SJCRH30 (cell line): ENCODE data around the gene KRT40. TPM values are rescaled to one million over a fixed set of nuclear protein-coding genes. Genes with fewer than 3 reads are reported as not detected.
"Not testable (repeated sequence)": the region's sequence is repeated elsewhere in the genome, so short reads cannot be mapped to it uniquely, and the experiment has no call there.

Source experiments
- DNase-seq, 2 experiments: peaks; one replicate each; pipeline ENCODE4 v3.0.0-alpha.2; 2015 to 2020
- H3K27ac ChIP-seq: fragments of 250-450 bp; sonication (Bioruptor Pico); 2 replicates; pipeline ENCODE4 v1.5.1; 2020; ENCODE audit warnings: mild to moderate bottlenecking, moderate library complexity
- H3K27me3 ChIP-seq: fragments of 250-450 bp; sonication (Bioruptor Pico); 2 replicates; pipeline ENCODE4 v1.5.1; 2020; ENCODE audit warnings: mild to moderate bottlenecking, moderate library complexity
- H3K36me3 ChIP-seq: fragments of 250-450 bp; sonication (Bioruptor Pico); 2 replicates; pipeline ENCODE4 v1.5.1; 2020; ENCODE audit warnings: mild to moderate bottlenecking, moderate library complexity
- H3K4me1 ChIP-seq: fragments of 250-450 bp; sonication (Bioruptor Pico); 2 replicates; pipeline ENCODE4 v1.5.1; 2020; ENCODE audit warnings: mild to moderate bottlenecking, moderate library complexity
- H3K4me3 ChIP-seq: fragments of 250-450 bp; sonication (Bioruptor Pico); 2 replicates; pipeline ENCODE4 v1.5.1; 2020; ENCODE audit warnings: mild to moderate bottlenecking, moderate library complexity
- H3K9me3 ChIP-seq: fragments of 250-450 bp; sonication (Bioruptor Pico); replicated peaks from 2 replicates; pipeline ENCODE4 v1.5.1; 2020; ENCODE audit warnings: mild to moderate bottlenecking, moderate library complexity
- total RNA-seq: library from RNA; depleted of rRNA; stranded (reverse); fragments of >200 nt; shearing (Covaris generic); gene quantifications from 2 replicates; pipeline ENCODE4 v1.2.3, GENCODE V29; 2014

KRT40 gene
- total RNA-seq, 1 experiment from 2014 or later: not detected

- no peak overlapping the region for H3K4me3 ChIP-seq
- DNase-seq: no peak
- H3K9me3 ChIP-seq: no peaks in the 10 kb centered on the region
- H3K27ac ChIP-seq: no peak overlapping the region
- no peaks in the 10 kb centered on the region for H3K27me3 ChIP-seq
- peaks cover 17% of the 10 kb centered on the region for H3K4me1 ChIP-seq
- no peaks in the 10 kb centered on the region for H3K36me3 ChIP-seq
Observed at GRCh38 chr17:41009301-41009760, 25.2 kb upstream of the KRT40 start.

DNA sequence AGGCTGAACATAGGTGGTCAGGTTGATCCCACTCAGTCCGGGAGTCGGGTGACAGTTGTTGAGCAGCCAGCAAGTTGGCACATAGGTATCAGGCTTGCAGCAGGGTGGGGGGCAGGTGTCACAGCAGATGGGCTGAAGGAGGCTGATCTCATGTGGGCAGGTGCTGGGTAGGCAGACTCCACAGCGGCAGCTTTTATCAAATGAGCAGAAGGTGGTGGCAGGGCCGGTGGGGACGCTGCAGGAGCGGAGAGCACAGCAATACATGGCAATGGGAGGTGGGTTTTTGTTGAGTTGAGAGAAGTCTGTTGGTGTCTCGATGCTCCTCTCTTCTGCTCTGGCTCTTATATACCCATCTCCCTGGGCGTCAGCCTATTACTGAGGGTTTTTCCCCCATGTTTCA lies 24.7 kb upstream of the KRT40 start, which contains the start of gene KRTAP3-1:
Gene KRTAP3-1, minus strand, starts transcription at position 318 of the 400 bp plus-strand sequence. Its CDS starts 54 bp downstream, at position 264.
- DNase-seq: no peak

DNA sequence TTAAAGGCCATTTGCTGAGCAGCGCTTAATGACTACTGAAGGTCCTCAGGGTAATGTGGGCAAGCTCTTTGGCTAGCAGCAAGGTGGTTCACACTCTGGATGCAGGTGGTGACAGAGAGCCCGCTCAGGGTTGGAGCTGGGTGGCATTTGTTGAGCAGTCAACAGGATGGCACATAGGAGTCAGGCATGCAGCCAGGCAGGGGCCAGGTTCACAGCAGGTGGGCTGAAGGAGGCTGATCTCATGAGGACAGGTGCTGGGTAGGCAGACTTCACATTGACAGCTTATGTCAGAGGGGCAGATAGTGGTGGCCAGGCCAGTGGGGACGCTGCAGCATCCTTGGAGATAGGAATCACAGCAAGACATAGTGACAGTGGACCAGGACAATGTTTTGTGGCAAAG lies 20.3 kb upstream of the KRT40 start:
- Histone ChIP-seq H3K4me3 (no peak overlapping the region), H3K27ac (no peak overlapping the region), H3K4me1 (no peaks in the 10 kb centered on the region; the same call in 1 of the 2 replicates), H3K27me3 (no peaks in the 10 kb centered on the region), H3K9me3 (no peaks in the 10 kb centered on the region), H3K36me3 (no peaks in the 10 kb centered on the region)
- DNase-seq: no peak

More for the DNA sequence above, 24.7 kb upstream of the KRT40 start, which contains the start of gene KRTAP3-1:
- Histone ChIP-seq H3K9me3 (no peaks in the 10 kb centered on the region), H3K27me3 (no peaks in the 10 kb centered on the region), H3K36me3 (no peaks in the 10 kb centered on the region), H3K27ac (no peak within 1 kb of the TSS), H3K4me1 (peaks cover 13% of the 10 kb centered on the region), H3K4me3 (no peak within 1 kb of the TSS)

GRCh38 chr17:41003926-41004325 lies 19.8 kb upstream of the KRT40 start:
- no peaks in the 10 kb centered on the region for H3K4me1 ChIP-seq
- H3K27me3 ChIP-seq: no peaks in the 10 kb centered on the region
- no peaks in the 10 kb centered on the region for H3K9me3 ChIP-seq
- no peak overlapping the region for H3K27ac ChIP-seq
- H3K36me3 ChIP-seq: no peaks in the 10 kb centered on the region
- no peak overlapping the region for H3K4me3 ChIP-seq
- no peak for DNase-seq

DNA sequence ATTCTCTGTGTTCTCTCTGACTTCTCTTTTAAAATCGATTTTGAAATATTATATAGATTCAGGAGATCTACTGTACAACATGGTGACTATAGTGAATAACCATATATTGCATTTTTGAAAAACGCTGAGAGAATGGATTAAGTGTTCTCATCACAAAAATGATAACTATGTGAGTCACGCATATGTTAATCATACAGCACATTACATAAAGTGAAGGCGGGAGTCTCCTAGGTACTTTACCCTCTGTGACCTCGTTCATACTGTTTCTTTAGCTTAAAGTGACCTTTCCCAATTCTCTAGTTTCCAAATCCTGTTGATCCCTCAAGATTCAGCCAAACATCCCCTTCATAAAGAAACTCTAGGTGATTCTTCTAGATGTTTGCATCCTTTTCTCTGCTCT lies 18.7 kb upstream of the KRT40 start:
- Histone ChIP-seq H3K36me3 (no peaks in the 10 kb centered on the region), H3K4me3 (no peak overlapping the region), H3K27me3 (no peaks in the 10 kb centered on the region), H3K9me3 (no peaks in the 10 kb centered on the region), H3K4me1 (no peaks in the 10 kb centered on the region), H3K27ac (no peak overlapping the region)
- DNase-seq: no peak

GRCh38 chr17:41001795-41002194 lies 17.7 kb upstream of the KRT40 start:
- H3K27me3 ChIP-seq: no peaks in the 10 kb centered on the region
- no peaks in the 10 kb centered on the region for H3K9me3 ChIP-seq
- H3K4me1 ChIP-seq: no peaks in the 10 kb centered on the region
- DNase-seq: no peak
- H3K36me3 ChIP-seq: no peaks in the 10 kb centered on the region
- H3K4me3 ChIP-seq: no peak overlapping the region
- no peak overlapping the region for H3K27ac ChIP-seq

DNA sequence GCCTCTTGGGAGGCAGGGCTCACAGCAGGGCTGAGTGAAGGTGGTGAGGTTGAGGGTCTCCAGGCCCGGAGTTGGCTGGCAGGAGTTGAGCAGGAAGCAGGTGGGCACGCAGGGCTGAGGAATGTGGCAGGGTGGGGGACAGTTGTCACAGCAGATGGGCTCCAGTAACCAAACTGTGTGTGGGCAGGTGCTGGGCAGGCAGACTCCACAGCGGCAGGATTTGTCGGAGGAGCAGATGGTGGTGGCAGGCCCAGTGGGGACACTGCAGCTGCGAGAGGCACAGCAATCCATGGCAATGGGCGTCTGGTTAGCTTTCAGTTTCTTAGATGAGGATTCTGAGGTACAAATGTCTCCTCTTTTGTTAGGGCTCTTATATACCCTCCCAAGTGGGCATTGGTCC lies 15.4 kb upstream of the KRT40 start, which contains the start of gene KRTAP3-2:
Gene KRTAP3-2, minus strand, starts transcription at position 344 of the 400 bp plus-strand sequence. Its CDS starts 53 bp downstream, at position 291.
- H3K27me3 ChIP-seq, H3K9me3 ChIP-seq, H3K4me3 ChIP-seq, H3K36me3 ChIP-seq, H3K27ac ChIP-seq, DNase-seq, H3K4me1 ChIP-seq: not testable (repeated sequence)

- Histone ChIP-seq H3K4me3 (no peak overlapping the region), H3K9me3 (no peaks in the 10 kb centered on the region), H3K27me3 (no peaks in the 10 kb centered on the region), H3K27ac (no peak overlapping the region), H3K36me3 (no peaks in the 10 kb centered on the region), H3K4me1 (peaks cover 6% of the 10 kb centered on the region; the same call in 1 of the 2 replicates)
- no peak for DNase-seq
Observed at GRCh38 chr17:40997361-40997760, 13.2 kb upstream of the KRT40 start.

DNA sequence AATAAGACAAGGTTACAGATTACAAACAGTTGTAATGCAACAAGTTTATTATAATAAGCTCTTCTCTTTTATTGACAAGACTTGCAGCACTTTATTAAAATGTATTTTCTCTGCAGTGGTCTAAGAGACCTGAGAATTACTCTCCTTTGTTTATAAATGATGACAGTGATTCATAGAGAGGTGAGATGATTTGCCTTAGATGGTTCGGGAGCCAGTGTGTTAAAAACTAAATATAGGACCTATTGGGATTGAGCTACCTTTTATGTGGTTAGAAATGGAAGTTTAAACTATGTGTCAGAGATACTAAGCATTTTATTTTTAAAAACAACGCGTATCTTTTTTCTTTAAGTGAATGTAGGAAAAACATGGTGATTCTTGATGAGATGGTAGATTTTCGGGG lies 12.7 kb upstream of the KRT40 start:
- no peaks in the 10 kb centered on the region for H3K27me3 ChIP-seq
- H3K9me3 ChIP-seq: no peaks in the 10 kb centered on the region
- no peak for DNase-seq
- no peaks in the 10 kb centered on the region for H3K36me3 ChIP-seq
- H3K4me1 ChIP-seq: peaks cover 6% of the 10 kb centered on the region; the same call in 1 of the 2 replicates
- no peak overlapping the region for H3K4me3 ChIP-seq
- H3K27ac ChIP-seq: no peak overlapping the region

- Histone ChIP-seq H3K4me1 (peaks cover 6% of the 10 kb centered on the region; the same call in 1 of the 2 replicates), H3K27ac (no peak overlapping the region), H3K27me3 (no peaks in the 10 kb centered on the region), H3K4me3 (no peak overlapping the region), H3K9me3 (0 out of 2 replicates have a peak, but pooled peaks cover 2% of the 10 kb centered on the region), H3K36me3 (no peaks in the 10 kb centered on the region)
- no peak for DNase-seq
Observed at GRCh38 chr17:40995116-40995515, 11.0 kb upstream of the KRT40 start.

DNA sequence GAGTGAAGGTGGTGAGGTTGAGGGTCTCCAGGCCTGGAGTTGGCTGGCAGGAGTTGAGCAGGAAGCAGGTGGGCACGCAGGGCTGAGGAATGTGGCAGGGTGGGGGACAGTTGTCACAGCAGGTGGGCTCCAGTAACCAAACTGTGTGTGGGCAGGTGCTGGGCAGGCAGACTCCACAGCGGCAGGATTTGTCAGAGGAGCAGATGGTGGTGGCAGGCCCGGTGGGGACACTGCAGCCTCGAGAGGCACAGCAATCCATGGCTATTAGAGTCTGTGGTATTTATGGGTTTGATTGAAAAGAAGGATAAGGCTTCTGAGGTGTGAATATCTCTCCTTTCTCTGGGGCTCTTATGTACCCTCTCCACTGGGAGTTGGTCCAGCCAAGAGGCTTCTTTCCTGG lies 9.7 kb upstream of the KRT40 start, which contains the start of gene KRTAP3-3:
Gene KRTAP3-3, minus strand, starts transcription at position 326 of the 400 bp plus-strand sequence. Its CDS starts 67 bp downstream, at position 259.
- 0 out of 2 replicates have a peak, but pooled peaks cover 2% of the 10 kb centered on the region for H3K9me3 ChIP-seq
- H3K36me3 ChIP-seq: no peaks in the 10 kb centered on the region
- DNase-seq: peak; percentile 24 to 33
- no peak within 1 kb of the TSS for H3K27ac ChIP-seq
- no peaks in the 10 kb centered on the region for H3K27me3 ChIP-seq
- peaks cover 6% of the 10 kb centered on the region; the same call in 1 of the 2 replicates for H3K4me1 ChIP-seq
- H3K4me3 ChIP-seq: no peak within 1 kb of the TSS

GRCh38 chr17:40993084-40993483 lies 9.0 kb upstream of the KRT40 start:
- 0 out of 2 replicates have a peak, but pooled peaks cover 2% of the 10 kb centered on the region for H3K9me3 ChIP-seq
- H3K27ac ChIP-seq: no peak overlapping the region
- peaks cover 6% of the 10 kb centered on the region; the same call in 1 of the 2 replicates for H3K4me1 ChIP-seq
- H3K27me3 ChIP-seq: no peaks in the 10 kb centered on the region
- no peaks in the 10 kb centered on the region for H3K36me3 ChIP-seq
- no peak for DNase-seq
- H3K4me3 ChIP-seq: no peak overlapping the region

DNA sequence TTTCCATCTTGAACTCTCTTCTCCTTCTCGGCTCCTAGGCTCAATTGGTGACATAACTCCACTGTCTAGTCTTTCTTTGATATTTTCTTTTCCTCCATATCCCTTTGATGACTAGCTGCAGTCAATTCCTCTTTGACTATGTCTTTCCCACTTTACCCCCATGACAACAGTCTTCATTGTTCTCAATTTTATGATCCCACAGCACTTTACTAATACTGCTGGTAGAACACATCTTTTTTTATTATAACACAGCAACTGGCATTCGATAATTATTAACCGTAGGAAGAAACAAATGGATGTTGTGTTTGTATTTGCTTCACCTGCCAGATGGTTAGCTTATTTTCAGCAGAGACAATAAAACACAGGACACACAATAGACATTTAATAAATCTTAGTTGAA lies 8.5 kb upstream of the KRT40 start:
- Histone ChIP-seq H3K27ac (no peak overlapping the region), H3K36me3 (no peaks in the 10 kb centered on the region), H3K4me1 (peaks cover 6% of the 10 kb centered on the region; the same call in 1 of the 2 replicates), H3K9me3 (0 out of 2 replicates have a peak, but pooled peaks cover 2% of the 10 kb centered on the region), H3K27me3 (no peaks in the 10 kb centered on the region), H3K4me3 (no peak overlapping the region)
- no peak for DNase-seq

GRCh38 chr17:40986920-40987319 lies 2.8 kb upstream of the KRT40 start:
- no peak overlapping the region for H3K27ac ChIP-seq
- no peaks in the 10 kb centered on the region for H3K4me1 ChIP-seq
- no peak overlapping the region for H3K4me3 ChIP-seq
- H3K9me3 ChIP-seq: 0 out of 2 replicates have a peak, but pooled peaks cover 2% of the 10 kb centered on the region
- no peak for DNase-seq
- no peaks in the 10 kb centered on the region for H3K36me3 ChIP-seq
- H3K27me3 ChIP-seq: no peaks in the 10 kb centered on the region

DNA sequence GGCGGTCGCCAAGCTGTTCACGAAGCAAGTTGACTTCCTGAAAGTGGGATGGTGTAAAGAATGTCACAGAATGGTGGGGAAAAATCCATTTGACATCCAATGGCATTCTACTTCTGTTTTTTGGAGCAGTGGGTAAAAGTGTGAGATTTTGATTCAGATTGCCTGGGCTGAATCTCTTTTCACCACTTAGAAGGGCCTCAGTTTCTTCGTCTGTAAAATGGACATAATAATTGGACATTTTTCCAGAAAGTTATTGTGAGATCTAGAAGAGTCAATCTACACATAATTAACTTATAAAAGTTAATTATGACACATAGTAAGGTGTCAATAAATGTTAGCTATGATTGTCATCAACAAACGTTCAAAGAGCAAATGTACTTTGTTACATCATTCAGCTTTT lies 3.0 kb downstream of the KRT40 start:
- no peaks in the 10 kb centered on the region for H3K27me3 ChIP-seq
- no peak overlapping the region; the same call in 1 of the 2 replicates for H3K4me3 ChIP-seq
- H3K9me3 ChIP-seq: no peaks in the 10 kb centered on the region
- DNase-seq: no peak
- peak overlapping the region; percentile 29 for H3K27ac ChIP-seq
- no peaks in the 10 kb centered on the region for H3K36me3 ChIP-seq
- H3K4me1 ChIP-seq: peaks cover 8% of the 10 kb centered on the region

DNA sequence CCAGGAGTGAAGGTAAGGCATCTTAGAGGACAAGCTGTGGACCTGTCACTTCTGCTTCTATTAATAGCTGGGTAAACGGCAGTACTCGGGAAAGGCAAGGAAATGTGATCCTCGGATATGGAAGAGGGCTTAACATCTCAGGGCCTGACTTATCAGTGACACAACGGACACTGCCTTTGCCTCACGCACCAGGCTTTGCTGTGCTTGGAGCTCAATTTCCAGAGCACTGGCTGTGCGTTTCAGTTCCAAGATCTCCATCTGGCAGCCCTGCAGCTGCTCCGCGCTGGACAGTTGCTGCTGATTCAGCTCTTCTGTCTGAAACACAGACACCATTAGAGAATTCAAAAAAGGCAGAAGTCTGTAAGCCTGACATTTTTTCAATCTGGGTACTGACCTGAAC lies 3.5 kb downstream of the KRT40 start:
- peak; percentile 62 to 74 for DNase-seq
- H3K27ac ChIP-seq: peak overlapping the region; percentile 29
- H3K4me3 ChIP-seq: no peak overlapping the region; the same call in 1 of the 2 replicates
- peaks cover 8% of the 10 kb centered on the region for H3K4me1 ChIP-seq
- H3K36me3 ChIP-seq: no peaks in the 10 kb centered on the region
- no peaks in the 10 kb centered on the region for H3K27me3 ChIP-seq
- H3K9me3 ChIP-seq: no peaks in the 10 kb centered on the region
